IMR-90 (cell line): Measurements from ENCODE around the gene ANKMY1. TPM values are rescaled to one million over a fixed set of nuclear protein-coding genes. Genes with fewer than 3 reads are reported as not detected.

Source experiments
- CTCF ChIP-seq: conservative IDR thresholded peaks from 2 replicates; pipeline ENCODE4 v1.5.1; 2012; ENCODE audit warnings: mild to moderate bottlenecking, low read depth, low read length, improper control_type of control experiment
- RFX5 ChIP-seq: IDR thresholded peaks from 2 replicates; pipeline ENCODE4 v1.8.0; 2012; ENCODE audit warnings: low read depth, mild to moderate bottlenecking, low read length, moderate library complexity
- polyA plus RNA-seq, 3 experiments: library from polyadenylated mRNA; depleted of rRNA; stranded (reverse); fragments of >200 nt; gene quantifications; 2 replicates each; pipeline ENCODE4 v1.2.3, GENCODE V29; 2012; ENCODE audit warnings: low replicate concordance in 1 of 3
- total RNA-seq: library from RNA; depleted of rRNA; stranded (reverse); fragments of >200 nt; gene quantifications from 2 replicates; pipeline ENCODE4 v1.2.3, GENCODE V29; 2012

The ANKMY1 gene
- total and polyA plus RNA-seq, 2 of the 4 experiments (the other 2 are of a cell fraction): 2.9 to 5.5 TPM

- TF ChIP-seq CTCF (peak; percentile 95), RFX5 (no peak)
Observed at GRCh38 chr2:240437861-240438809, 119.7 kb downstream of the ANKMY1 start (continued).
